GM23248 (cell line): ENCODE data around the gene PLEKHD1. TPM values are rescaled to one million over a fixed set of nuclear protein-coding genes. Genes with fewer than 3 reads are reported as not detected.

Experiments
- DNase-seq: peaks from one replicate; pipeline ENCODE4 v3.0.0-alpha.2; 2015
- H2AFZ ChIP-seq: fragments of 200-600 bp; sonication (generic); 2 replicates; pipeline ENCODE4 v1.6.1; 2016; ENCODE audit warnings: antibody characterized with exemption
- H3F3A ChIP-seq: fragments of 200-600 bp; sonication (generic); 2 replicates; pipeline ENCODE4 v1.6.1; 2016; ENCODE audit warnings: mild to moderate bottlenecking, antibody characterized with exemption, mixed run types; ENCODE audit not compliant: insufficient read depth
- H3K27ac ChIP-seq: fragments of 200-600 bp; sonication (generic); 2 replicates; pipeline ENCODE4 v1.5.1; 2016; ENCODE audit warnings: mild to moderate bottlenecking
- H3K27me3 ChIP-seq: fragments of 200-600 bp; sonication (generic); replicated peaks from 2 replicates; pipeline ENCODE4 v1.6.1; 2016; ENCODE audit warnings: mild to moderate bottlenecking; ENCODE audit not compliant: insufficient read depth
- H3K36me3 ChIP-seq: fragments of 200-600 bp; sonication (generic); 2 replicates; pipeline ENCODE4 v1.6.1; 2016; ENCODE audit warnings: low read depth, mild to moderate bottlenecking
- H3K4me1 ChIP-seq: fragments of 200-600 bp; sonication (generic); 2 replicates; pipeline ENCODE4 v1.6.1; 2016; ENCODE audit warnings: mild to moderate bottlenecking; ENCODE audit not compliant: insufficient read depth
- H3K4me2 ChIP-seq: fragments of 200-600 bp; sonication (generic); one replicate; pipeline ENCODE4 v1.6.1; 2016; ENCODE audit warnings: mild to moderate bottlenecking; ENCODE audit not compliant: unreplicated experiment
- H3K4me3 ChIP-seq: fragments of 200-600 bp; sonication (generic); 2 replicates; pipeline ENCODE4 v1.5.1; 2016; ENCODE audit warnings: mild to moderate bottlenecking
- H3K79me2 ChIP-seq: fragments of 200-600 bp; sonication (generic); 2 replicates; pipeline ENCODE4 v1.6.1; 2016; ENCODE audit warnings: mild to moderate bottlenecking; ENCODE audit not compliant: insufficient read depth
- H3K9ac ChIP-seq: fragments of 200-600 bp; sonication (generic); 2 replicates; pipeline ENCODE4 v1.6.1; 2016; ENCODE audit warnings: mild to moderate bottlenecking
- H3K9me2 ChIP-seq: fragments of 200-600 bp; sonication (generic); 2 replicates; pipeline ENCODE4 v1.6.1; 2016; ENCODE audit warnings: mixed run types, mild to moderate bottlenecking, moderate library complexity; ENCODE audit not compliant: insufficient read depth
- H3K9me3 ChIP-seq: fragments of 200-600 bp; sonication (generic); one replicate; pipeline ENCODE4 v1.6.1; 2017; ENCODE audit warnings: low read depth
- H4K20me1 ChIP-seq: fragments of 200-600 bp; sonication (generic); 2 replicates; pipeline ENCODE4 v1.6.0; 2016; ENCODE audit not compliant: insufficient read depth
- EZH2 ChIP-seq: fragments of 200-600 bp; sonication (generic); IDR thresholded peaks from 2 replicates; pipeline ENCODE4 v1.6.1; 2018; ENCODE audit warnings: antibody characterized with exemption, mild to moderate bottlenecking; ENCODE audit not compliant: insufficient read depth, poor library complexity, severe bottlenecking
- EZH2phosphoT487 ChIP-seq: fragments of 200-600 bp; sonication (generic); IDR thresholded peaks from 2 replicates; pipeline ENCODE4 v1.6.1; 2018; ENCODE audit warnings: antibody characterized with exemption, moderate library complexity, mild to moderate bottlenecking, low read depth; ENCODE audit not compliant: insufficient read depth
- WGBS, 2 experiments: methylation state at CpG; one replicate each; pipeline ENCODE4 v1.1.6; 2015 to 2017; ENCODE audit warnings: low lambda C conversion rate in 2 of 2, low coverage in 1 of 2; ENCODE audit errors: missing lambda C conversion rate in 2 of 2; 5-methylcytosine and 5-hydroxymethylcytosine counted together
- in situ Hi-C: fragments of 300-500 bp; cut with MboI; formaldehyde crosslinking; loops from 2 replicates; pipeline ENCODE4 v1.15.0; 2020
- polyA plus RNA-seq: library from polyadenylated mRNA; unstranded; fragments of >200 nt; fragmentation: Nextera tagmentation; extraction: Ambion mirVana; gene quantifications from 2 replicates; pipeline ENCODE4 v1.2.1, GENCODE V29; 2016
- total RNA-seq: library from RNA; depleted of rRNA; stranded (reverse); fragments of >200 nt; shearing (Covaris generic); gene quantifications from 2 replicates; pipeline ENCODE4 v1.2.3, GENCODE V29; 2014

Gene PLEKHD1
- total and polyA plus RNA-seq, 2 experiments from 2014 or later, result not detected

- H3K36me3 ChIP-seq, result no peaks in the 10 kb centered on the region
- no peaks in the 10 kb centered on the region for H3F3A ChIP-seq
- in situ Hi-C loops, result no loop called here
- WGBS, 2 experiments, result 89 to 92% methylated on average over 4 of the region's 4 CpGs
- no peak for DNase-seq
- no peaks in the 10 kb centered on the region for H4K20me1 ChIP-seq
- H3K27me3 ChIP-seq, result peaks cover 43% of the 10 kb centered on the region
- H3K9me3 ChIP-seq, result no peaks in the 10 kb centered on the region
- no peak overlapping the region for H2AFZ ChIP-seq
- no peak overlapping the region for H3K4me3 ChIP-seq
- TF ChIP-seq EZH2phosphoT487 (no peak), EZH2 (no peak)
- H3K9ac ChIP-seq, result no peak overlapping the region
- H3K4me1 ChIP-seq, result no peaks in the 10 kb centered on the region
- H3K9me2 ChIP-seq, result no peaks in the 10 kb centered on the region
- H3K79me2 ChIP-seq, result no peaks in the 10 kb centered on the region
- no peak overlapping the region for H3K4me2 ChIP-seq
- H3K27ac ChIP-seq, result no peak overlapping the region
These were observed 2.7 kb downstream of the PLEKHD1 start for GRCh38 chr14:69487226-69487625.

GRCh38 chr14:69487771-69488170, 3.2 kb downstream of the PLEKHD1 start:
- Histone ChIP-seq H3K9me2 (no peaks in the 10 kb centered on the region), H3K79me2 (no peaks in the 10 kb centered on the region), H3K4me2 (no peak overlapping the region), H2AFZ (no peak overlapping the region), H3K4me3 (no peak overlapping the region), H3K36me3 (no peaks in the 10 kb centered on the region), H3K27ac (no peak overlapping the region), H3K4me1 (no peaks in the 10 kb centered on the region), H4K20me1 (no peaks in the 10 kb centered on the region), H3F3A (no peaks in the 10 kb centered on the region), H3K27me3 (peaks cover 44% of the 10 kb centered on the region), H3K9me3 (no peaks in the 10 kb centered on the region), H3K9ac (no peak overlapping the region)
- DNase-seq, result no peak
- no peak for TF ChIP-seq EZH2
- TF ChIP-seq EZH2phosphoT487, result no peak
- 57 to 58% methylated on average over 4 of the region's 4 CpGs for WGBS, 2 experiments
- in situ Hi-C loops, result no loop called here

GRCh38 chr14:69489495-69489894, 5.0 kb downstream of the PLEKHD1 start:
- TF ChIP-seq EZH2 (no peak), EZH2phosphoT487 (no peak)
- Histone ChIP-seq H3K4me1 (no peaks in the 10 kb centered on the region), H3K36me3 (no peaks in the 10 kb centered on the region), H3K27ac (no peak overlapping the region), H3F3A (no peaks in the 10 kb centered on the region), H3K9ac (no peak overlapping the region), H3K4me3 (no peak overlapping the region), H3K9me2 (no peaks in the 10 kb centered on the region), H4K20me1 (no peaks in the 10 kb centered on the region), H3K27me3 (peaks cover 37% of the 10 kb centered on the region), H2AFZ (no peak overlapping the region), H3K79me2 (no peaks in the 10 kb centered on the region), H3K4me2 (no peak overlapping the region), H3K9me3 (no peaks in the 10 kb centered on the region)
- no peak for DNase-seq
- in situ Hi-C loops, result no loop called here

- Histone ChIP-seq H3K79me2 (no peaks in the 10 kb centered on the region), H3K9ac (no peak overlapping the region), H3K9me3 (no peaks in the 10 kb centered on the region), H3K36me3 (no peaks in the 10 kb centered on the region), H3K4me1 (no peaks in the 10 kb centered on the region), H3K27ac (no peak overlapping the region), H3K9me2 (no peaks in the 10 kb centered on the region), H4K20me1 (no peaks in the 10 kb centered on the region), H3K4me3 (no peak overlapping the region), H3K27me3 (peaks cover 30% of the 10 kb centered on the region), H3K4me2 (no peak overlapping the region), H2AFZ (no peak overlapping the region), H3F3A (no peaks in the 10 kb centered on the region)
- TF ChIP-seq EZH2phosphoT487 (no peak), EZH2 (no peak)
- 75 to 77% methylated on average over 7 of the region's 7 CpGs for WGBS, 2 experiments
- no peak for DNase-seq
- in situ Hi-C loops, result no loop called here
These were observed 5.8 kb downstream of the PLEKHD1 start for GRCh38 chr14:69490219-69490918.

- no peak overlapping the region for H3K27ac ChIP-seq
- peaks cover 22% of the 10 kb centered on the region for H3K27me3 ChIP-seq
- H3K9me3 ChIP-seq, result no peaks in the 10 kb centered on the region
- no peak overlapping the region for H2AFZ ChIP-seq
- no peak overlapping the region for H3K9ac ChIP-seq
- H3K79me2 ChIP-seq, result no peaks in the 10 kb centered on the region
- DNase-seq, result no peak
- H3K4me1 ChIP-seq, result no peaks in the 10 kb centered on the region
- H3K4me2 ChIP-seq, result no peak overlapping the region
- no peak overlapping the region for H3K4me3 ChIP-seq
- WGBS, 2 experiments, result 47 to 48% methylated on average over 3 of the region's 3 CpGs
- TF ChIP-seq EZH2, result no peak
- no peak for TF ChIP-seq EZH2phosphoT487
- no peaks in the 10 kb centered on the region for H3K36me3 ChIP-seq
- no peaks in the 10 kb centered on the region for H4K20me1 ChIP-seq
- H3F3A ChIP-seq, result no peaks in the 10 kb centered on the region
- H3K9me2 ChIP-seq, result no peaks in the 10 kb centered on the region
- in situ Hi-C loops, result no loop called here
These were observed 6.7 kb downstream of the PLEKHD1 start for GRCh38 chr14:69491193-69491592.
